Loucy (cell line): ENCODE data around the gene PNMA1.

Experiments used
- H2AFZ ChIP-seq: fragments of 200-600 bp; sonication (generic); 2 replicates; pipeline ENCODE4 v1.6.0; 2016; ENCODE audit warnings: antibody characterized with exemption, mild to moderate bottlenecking, low read length, moderate library complexity
- H3F3A ChIP-seq: fragments of 200-600 bp; 2 replicates; pipeline ENCODE4 v1.6.0; 2016; ENCODE audit warnings: antibody characterized with exemption, low read depth, mild to moderate bottlenecking
- H3K27me3 ChIP-seq: fragments of 200-600 bp; sonication (generic); 2 replicates; pipeline ENCODE4 v1.6.1; 2014; ENCODE audit warnings: low read length, mild to moderate bottlenecking; ENCODE audit not compliant: insufficient read depth, poor library complexity, severe bottlenecking
- H3K36me3 ChIP-seq: fragments of 200-600 bp; sonication (generic); 2 replicates; pipeline ENCODE4 v1.6.1; 2016; ENCODE audit warnings: low read length; ENCODE audit not compliant: insufficient read depth
- H3K4me1 ChIP-seq: fragments of 200-600 bp; sonication (generic); 2 replicates; pipeline ENCODE4 v1.5.1; 2014; ENCODE audit warnings: low read length, mild to moderate bottlenecking; ENCODE audit not compliant: insufficient read depth, poor library complexity, severe bottlenecking
- H3K4me2 ChIP-seq: fragments of 200-600 bp; sonication (generic); 2 replicates; pipeline ENCODE4 v1.6.0; 2014; ENCODE audit warnings: antibody characterized with exemption, low read length, low read depth, mild to moderate bottlenecking; ENCODE audit not compliant: poor library complexity, severe bottlenecking
- H3K4me3 ChIP-seq: fragments of 200-600 bp; sonication (generic); 2 replicates; pipeline ENCODE4 v1.5.1; 2014; ENCODE audit warnings: low read length, mild to moderate bottlenecking, mixed read lengths; ENCODE audit not compliant: poor library complexity, severe bottlenecking
- H3K79me2 ChIP-seq: fragments of 200-600 bp; sonication (generic); 2 replicates; pipeline ENCODE4 v1.6.1; 2014; ENCODE audit warnings: low read length; ENCODE audit not compliant: insufficient read depth
- H3K9ac ChIP-seq: fragments of 200-600 bp; sonication (generic); 2 replicates; pipeline ENCODE4 v1.6.0; 2014; ENCODE audit warnings: mild to moderate bottlenecking, low read depth, low read length, moderate library complexity; ENCODE audit not compliant: poor library complexity, severe bottlenecking
- H3K9me2 ChIP-seq: fragments of 200-600 bp; sonication (generic); replicated peaks from 2 replicates; pipeline ENCODE4 v1.6.1; 2016; ENCODE audit warnings: low read depth, low read length, mixed read lengths
- H3K9me3 ChIP-seq: fragments of 200-600 bp; sonication (generic); 2 replicates; pipeline ENCODE4 v1.6.1; 2014; ENCODE audit warnings: mild to moderate bottlenecking, antibody characterized with exemption, low read length, low read depth; ENCODE audit not compliant: insufficient read depth
- H4K20me1 ChIP-seq: fragments of 200-600 bp; sonication (generic); 2 replicates; pipeline ENCODE4 v1.6.0; 2014; ENCODE audit warnings: antibody characterized with exemption, low read length, mild to moderate bottlenecking; ENCODE audit not compliant: insufficient read depth, poor library complexity, severe bottlenecking
- EZH2phosphoT487 ChIP-seq: fragments of 200-600 bp; IDR thresholded peaks from 2 replicates; pipeline ENCODE4 v1.6.1; 2018; ENCODE audit warnings: antibody characterized with exemption, mild to moderate bottlenecking, moderate library complexity, borderline replicate concordance
- TF ChIP-seq, protein P1 (sequence below): fragments of 200-600 bp; sonication (generic); conservative IDR thresholded peaks from 2 replicates; pipeline ENCODE4 v1.5.1; 2014; ENCODE audit warnings: mild to moderate bottlenecking, antibody characterized with exemption, low read length

The PNMA1 gene

DNA sequence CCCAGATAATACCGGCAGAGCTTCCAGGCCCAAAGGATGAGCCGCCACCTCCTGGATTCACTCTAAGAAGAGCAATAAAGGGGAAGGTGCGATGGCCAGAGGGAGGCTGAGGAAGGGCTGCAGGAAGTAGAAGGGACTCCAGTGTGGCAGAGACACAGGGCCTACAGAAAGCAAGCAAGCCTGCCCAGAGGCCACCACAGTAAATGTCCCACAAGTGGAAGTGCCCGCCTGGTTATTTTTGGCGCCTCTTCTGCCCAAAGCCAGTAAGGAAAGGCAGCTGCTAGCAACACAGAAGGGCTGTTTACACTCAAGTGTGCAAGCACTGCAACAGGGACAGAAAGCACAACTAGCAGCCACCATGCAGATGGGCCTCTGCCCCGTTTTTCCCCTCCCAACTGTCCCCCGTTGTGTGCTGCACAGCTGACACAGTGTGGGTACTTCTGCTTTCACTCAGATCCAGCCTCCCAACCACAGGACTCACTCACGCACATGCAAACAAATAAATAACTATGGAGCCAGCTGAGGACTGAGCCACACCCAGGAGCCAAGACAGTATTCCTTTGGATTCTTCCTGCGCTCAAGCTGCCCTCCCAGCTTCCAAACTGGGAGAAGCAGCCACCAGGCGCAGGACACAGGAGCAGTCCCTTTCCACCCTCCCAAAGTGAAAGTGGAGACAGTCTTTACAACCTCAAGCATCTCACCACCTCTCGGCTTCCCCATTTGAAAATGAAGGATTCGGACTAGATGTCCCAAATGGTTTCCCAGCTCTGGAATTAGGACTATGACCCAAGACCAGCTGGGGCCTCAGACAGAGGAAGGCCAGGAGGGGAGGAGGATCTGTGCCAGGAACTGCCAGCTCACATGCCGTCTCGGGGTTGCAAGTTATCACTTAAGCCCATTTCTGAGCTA lies 40.0 kb upstream of the PNMA1 start:
- H3F3A ChIP-seq: peaks cover 20% of the 10 kb centered on the region
- H3K4me3 ChIP-seq: peak overlapping the region; percentile 82
- peak overlapping the region; percentile 99 for H3K4me2 ChIP-seq
- TF ChIP-seq EZH2phosphoT487: no peak
- TF ChIP-seq, protein P1, sequence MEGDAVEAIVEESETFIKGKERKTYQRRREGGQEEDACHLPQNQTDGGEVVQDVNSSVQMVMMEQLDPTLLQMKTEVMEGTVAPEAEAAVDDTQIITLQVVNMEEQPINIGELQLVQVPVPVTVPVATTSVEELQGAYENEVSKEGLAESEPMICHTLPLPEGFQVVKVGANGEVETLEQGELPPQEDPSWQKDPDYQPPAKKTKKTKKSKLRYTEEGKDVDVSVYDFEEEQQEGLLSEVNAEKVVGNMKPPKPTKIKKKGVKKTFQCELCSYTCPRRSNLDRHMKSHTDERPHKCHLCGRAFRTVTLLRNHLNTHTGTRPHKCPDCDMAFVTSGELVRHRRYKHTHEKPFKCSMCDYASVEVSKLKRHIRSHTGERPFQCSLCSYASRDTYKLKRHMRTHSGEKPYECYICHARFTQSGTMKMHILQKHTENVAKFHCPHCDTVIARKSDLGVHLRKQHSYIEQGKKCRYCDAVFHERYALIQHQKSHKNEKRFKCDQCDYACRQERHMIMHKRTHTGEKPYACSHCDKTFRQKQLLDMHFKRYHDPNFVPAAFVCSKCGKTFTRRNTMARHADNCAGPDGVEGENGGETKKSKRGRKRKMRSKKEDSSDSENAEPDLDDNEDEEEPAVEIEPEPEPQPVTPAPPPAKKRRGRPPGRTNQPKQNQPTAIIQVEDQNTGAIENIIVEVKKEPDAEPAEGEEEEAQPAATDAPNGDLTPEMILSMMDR: no peak
- no peaks in the 10 kb centered on the region for H3K9me2 ChIP-seq
- peaks cover 84% of the 10 kb centered on the region for H3K4me1 ChIP-seq
- H4K20me1 ChIP-seq: peaks cover 72% of the 10 kb centered on the region
- H3K9me3 ChIP-seq: no peaks in the 10 kb centered on the region
- no peaks in the 10 kb centered on the region for H3K36me3 ChIP-seq
- peak overlapping the region; percentile 92 for H3K9ac ChIP-seq
- H3K27me3 ChIP-seq: no peaks in the 10 kb centered on the region
- H2AFZ ChIP-seq: no peak overlapping the region
- H3K79me2 ChIP-seq: peaks cover 97% of the 10 kb centered on the region

GRCh38 chr14:73753124-73753886 lies 39.1 kb upstream of the PNMA1 start:
- peaks cover 20% of the 10 kb centered on the region for H3F3A ChIP-seq
- peaks cover 72% of the 10 kb centered on the region for H4K20me1 ChIP-seq
- H3K4me2 ChIP-seq: peak overlapping the region; percentile 99
- H3K9me3 ChIP-seq: no peaks in the 10 kb centered on the region
- H3K4me3 ChIP-seq: peak overlapping the region; percentile 82
- peaks cover 97% of the 10 kb centered on the region for H3K79me2 ChIP-seq
- no peaks in the 10 kb centered on the region for H3K36me3 ChIP-seq
- no peaks in the 10 kb centered on the region for H3K9me2 ChIP-seq
- no peaks in the 10 kb centered on the region for H3K27me3 ChIP-seq
- H2AFZ ChIP-seq: no peak overlapping the region
- H3K4me1 ChIP-seq: peaks cover 90% of the 10 kb centered on the region
- TF ChIP-seq, protein P1: no peak
- TF ChIP-seq EZH2phosphoT487: no peak
- peak overlapping the region; percentile 92 for H3K9ac ChIP-seq

- H3F3A ChIP-seq: peaks cover 20% of the 10 kb centered on the region
- no peaks in the 10 kb centered on the region for H3K9me2 ChIP-seq
- peaks cover 90% of the 10 kb centered on the region for H3K4me1 ChIP-seq
- H3K9ac ChIP-seq: peak overlapping the region; percentile 92
- H3K36me3 ChIP-seq: no peaks in the 10 kb centered on the region
- H3K4me2 ChIP-seq: peak overlapping the region; percentile 99
- no peak overlapping the region for H2AFZ ChIP-seq
- H4K20me1 ChIP-seq: peaks cover 72% of the 10 kb centered on the region
- peak overlapping the region; percentile 82 for H3K4me3 ChIP-seq
- no peaks in the 10 kb centered on the region for H3K27me3 ChIP-seq
- H3K9me3 ChIP-seq: no peaks in the 10 kb centered on the region
- TF ChIP-seq, protein P1: peak; percentile 54
- TF ChIP-seq EZH2phosphoT487: no peak
- H3K79me2 ChIP-seq: peaks cover 97% of the 10 kb centered on the region
These were observed 38.3 kb upstream of the PNMA1 start for GRCh38 chr14:73752297-73752992.
